Right ventricle myocardium superior (tissue), 1 donor: ENCODE data around the gene DYDC2. TPM values are rescaled to one million over a fixed set of nuclear protein-coding genes. Genes with fewer than 3 reads are reported as not detected.

Experiments used
- ATAC-seq: fragments of 200-7000 bp; cut with Tn5 transposase; one replicate; pipeline ENCODE4 v1.9.1; 2020; ENCODE audit warnings: mild to moderate bottlenecking; ENCODE audit not compliant: poor library complexity
- DNase-seq: peaks from one replicate; pipeline ENCODE4 v3.0.0-alpha.2; 2020
- intact Hi-C: fragments of 100-400 bp; cut with DNase I; formaldehyde crosslinking; loops from one replicate; pipeline ENCODE4 v1.11.2; 2022
- long read RNA-seq: library from polyadenylated mRNA; unstranded; transcript quantifications from one replicate; pipeline ENCODE4 v2.0.0, GENCODE V29; 2021
- total RNA-seq: library from RNA; stranded (reverse); fragmentation: NEBNext Ultra II Directional; extraction: Animal tissue kit (Norgen Biotek cat#: 25700); gene quantifications from one replicate; pipeline ENCODE4 v1.2.1, GENCODE V29; 2021
- donor health status: DM: no; HTN: yes; CAD: no; lungs with severe emphysema.

DYDC2 gene, protein sequence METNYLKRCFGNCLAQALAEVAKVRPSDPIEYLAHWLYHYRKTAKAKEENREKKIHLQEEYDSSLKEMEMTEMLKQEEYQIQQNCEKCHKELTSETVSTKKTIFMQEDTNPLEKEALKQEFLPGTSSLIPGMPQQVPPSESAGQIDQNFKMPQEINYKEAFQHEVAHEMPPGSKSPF
- total RNA-seq = not detected
- long read RNA-seq = 0 reads

DNA sequence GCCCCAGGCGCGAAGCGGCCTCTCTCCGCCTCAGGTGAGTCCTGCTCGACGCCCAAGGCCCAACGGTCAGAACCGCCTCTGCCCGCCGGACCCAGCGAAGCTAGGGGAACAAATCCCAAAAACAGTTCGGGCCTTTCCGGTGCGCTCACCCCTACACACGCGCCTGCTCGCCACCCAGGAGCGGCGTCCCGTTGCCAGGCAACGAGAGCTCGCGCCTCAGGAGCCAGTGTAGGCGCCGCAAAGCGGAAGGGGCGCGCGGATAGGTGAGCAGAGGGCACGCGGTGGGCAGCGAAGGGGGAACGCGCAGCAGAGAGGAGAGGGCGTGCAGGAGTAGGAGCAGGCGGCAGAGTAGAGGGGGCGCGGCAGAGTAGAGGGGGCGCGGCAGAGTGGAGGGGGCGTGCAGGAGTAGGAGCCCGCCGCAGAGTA lies at the start of gene DYDC2, which contains the start of gene DYDC1:
DYDC2 (plus strand) TSS at position 219 of the 426 bp plus-strand sequence. CDS start 5,663 bp downstream, outside the sequence.
DYDC1 (minus strand) TSS at position 193 of the 426 bp plus-strand sequence. CDS start 4,154 bp downstream, outside the sequence.
- ATAC-seq (peak; percentile 85), DNase-seq (peak; percentile 69)
- intact Hi-C loops = no loop called here

GRCh38 chr10:80313523-80313922 lies 43.1 kb upstream of the DYDC2 start:
- ATAC-seq (no peak), DNase-seq (no peak)
- intact Hi-C loops = no loop called here

DNA sequence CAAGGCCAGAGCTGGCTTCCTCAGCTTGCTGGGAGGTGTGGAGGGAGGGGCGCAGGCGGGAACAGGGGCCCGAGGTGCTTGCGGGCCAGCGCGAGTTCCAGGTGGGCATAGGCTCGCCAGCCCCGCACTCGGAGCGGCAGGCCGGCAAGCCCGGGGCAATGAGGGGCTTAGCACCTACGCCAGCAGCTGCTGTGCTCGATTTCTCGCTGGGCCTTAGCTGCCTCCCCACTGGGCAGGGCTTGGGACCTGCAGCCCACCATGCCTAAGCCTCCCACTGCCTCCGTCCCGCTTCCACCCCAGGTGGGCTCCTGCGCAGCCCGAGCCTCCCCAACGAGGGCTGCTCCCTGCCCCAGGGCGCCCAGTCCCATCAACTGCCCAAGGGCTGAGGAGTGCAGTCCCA lies 41.2 kb upstream of the DYDC2 start:
- intact Hi-C loops = no loop called here
- DNase-seq = no peak
- ATAC-seq = no peak

GRCh38 chr10:80318742-80319141 lies 37.8 kb upstream of the DYDC2 start:
- intact Hi-C loops = no loop called here
- DNase-seq (no peak), ATAC-seq (no peak)

GRCh38 chr10:80319318-80319717 lies 37.3 kb upstream of the DYDC2 start:
- no peak for DNase-seq

DNA sequence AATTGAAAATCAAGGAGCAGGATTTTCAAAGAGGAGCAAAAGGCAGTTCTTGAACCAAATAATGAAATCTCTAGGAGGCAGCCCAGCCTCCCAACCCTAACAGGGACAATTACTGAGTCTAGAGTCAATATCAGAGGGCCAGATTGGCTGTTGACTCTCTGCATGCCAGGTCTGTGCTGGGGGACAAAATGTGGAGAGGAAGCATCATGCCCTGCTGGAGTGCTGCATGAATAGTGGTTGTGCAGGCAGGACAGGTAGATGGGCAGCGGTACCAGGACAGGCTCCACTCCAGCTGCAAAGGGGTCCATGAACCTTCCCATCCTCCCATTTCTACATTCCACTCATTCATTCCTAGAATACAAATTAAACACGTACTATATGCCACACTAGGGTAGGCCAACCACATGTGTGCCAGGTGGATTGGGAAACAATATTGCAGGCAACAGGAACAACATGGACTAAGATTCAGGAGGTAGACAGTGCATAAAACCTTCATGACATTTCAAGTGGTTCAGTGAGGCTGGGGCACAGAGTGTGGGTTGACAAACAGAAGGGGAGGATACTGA lies 36.8 kb upstream of the DYDC2 start:
- intact Hi-C loops = no loop called here
- DNase-seq (no peak), ATAC-seq (no peak)

More at GRCh38 chr10:80319318-80319717, 37.3 kb upstream of the DYDC2 start:
- ATAC-seq = no peak
- intact Hi-C loops = no loop called here

DNA sequence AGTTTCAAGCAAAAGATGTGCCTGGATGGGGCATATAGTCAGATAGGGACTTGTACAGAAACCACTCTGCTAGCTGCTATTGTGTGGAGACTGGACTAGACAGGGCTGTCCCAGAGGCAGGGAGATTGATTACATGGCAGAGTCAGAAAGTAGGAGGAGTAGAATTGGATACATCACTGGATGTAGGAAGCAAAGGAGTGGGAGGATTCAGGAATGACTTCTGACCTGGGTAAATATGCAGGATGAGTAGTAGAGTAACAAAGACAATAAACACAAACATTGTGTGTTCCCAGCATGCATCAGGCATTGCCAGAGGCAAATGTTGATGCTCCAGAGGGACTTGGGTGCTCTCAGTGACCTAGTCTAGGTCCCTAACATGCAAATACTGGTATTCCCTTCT lies 36.2 kb upstream of the DYDC2 start:
- ATAC-seq (no peak), DNase-seq (no peak)
- intact Hi-C loops = no loop called here

DNA sequence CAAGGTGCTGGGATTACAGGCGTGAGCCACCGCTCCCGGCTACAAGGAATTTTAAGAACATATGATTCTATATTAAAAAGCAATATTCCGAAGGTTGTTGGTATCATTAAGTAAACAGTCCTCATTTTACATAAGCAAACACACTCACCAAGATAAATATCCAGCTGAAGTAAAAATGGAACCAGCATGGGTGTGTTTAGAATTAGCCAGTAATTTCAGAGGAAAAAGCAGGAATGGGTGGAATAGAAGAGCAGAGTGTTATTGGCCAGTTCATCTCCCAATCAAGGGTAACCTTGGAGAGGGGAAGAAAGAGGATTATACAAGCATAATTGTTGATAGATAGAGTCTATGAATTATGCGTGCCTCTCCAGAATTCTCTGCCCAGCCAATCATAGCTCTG lies 35.4 kb upstream of the DYDC2 start:
- no peak for DNase-seq
- intact Hi-C loops = no loop called here
- ATAC-seq = no peak

DNA sequence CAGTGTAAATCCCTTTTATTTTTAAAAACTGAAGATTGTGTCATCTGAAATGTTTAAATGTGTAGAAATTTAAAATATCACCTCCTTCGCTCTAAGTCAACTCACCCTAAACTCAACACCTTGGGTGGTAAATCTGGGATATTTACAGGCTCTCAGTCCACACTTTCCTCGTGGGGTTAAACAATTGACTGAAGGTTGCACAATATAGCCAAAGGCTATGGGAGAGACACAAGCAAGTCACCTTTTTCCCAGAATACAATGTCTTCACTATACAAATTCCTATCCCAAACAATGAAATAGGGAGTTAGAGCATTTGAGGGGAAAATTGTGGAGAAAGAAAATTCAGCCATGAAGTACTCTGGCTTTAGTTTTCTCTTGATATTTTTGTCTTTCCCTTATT lies 34.4 kb upstream of the DYDC2 start:
- intact Hi-C loops = no loop called here
- DNase-seq (no peak), ATAC-seq (no peak)

GRCh38 chr10:80322711-80323110 lies 33.9 kb upstream of the DYDC2 start:
- no peak for DNase-seq
- intact Hi-C loops = no loop called here
- ATAC-seq = no peak

GRCh38 chr10:80323311-80323710 lies 33.3 kb upstream of the DYDC2 start:
- DNase-seq = no peak
- no peak for ATAC-seq
- intact Hi-C loops = no loop called here

DNA sequence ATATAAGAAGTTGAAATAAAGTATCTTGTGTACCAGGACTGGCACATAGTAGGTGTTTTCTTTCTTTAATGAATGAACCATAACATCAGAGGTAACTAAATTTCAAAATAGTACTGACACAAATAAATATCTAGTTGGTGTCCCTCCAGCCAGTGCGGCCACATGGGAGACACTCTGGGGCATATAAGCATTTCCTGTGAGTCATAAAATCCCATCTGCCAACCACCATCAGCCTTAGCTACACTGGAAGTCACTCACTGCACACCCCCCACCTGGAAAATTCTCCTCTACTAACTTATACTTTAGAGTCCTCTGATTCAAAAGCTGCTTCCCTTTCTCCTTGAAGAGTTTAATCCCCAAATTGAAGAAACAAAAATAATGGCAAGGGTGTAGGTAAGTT lies 32.5 kb upstream of the DYDC2 start:
- ATAC-seq (no peak), DNase-seq (no peak)
- intact Hi-C loops = no loop called here

DNA sequence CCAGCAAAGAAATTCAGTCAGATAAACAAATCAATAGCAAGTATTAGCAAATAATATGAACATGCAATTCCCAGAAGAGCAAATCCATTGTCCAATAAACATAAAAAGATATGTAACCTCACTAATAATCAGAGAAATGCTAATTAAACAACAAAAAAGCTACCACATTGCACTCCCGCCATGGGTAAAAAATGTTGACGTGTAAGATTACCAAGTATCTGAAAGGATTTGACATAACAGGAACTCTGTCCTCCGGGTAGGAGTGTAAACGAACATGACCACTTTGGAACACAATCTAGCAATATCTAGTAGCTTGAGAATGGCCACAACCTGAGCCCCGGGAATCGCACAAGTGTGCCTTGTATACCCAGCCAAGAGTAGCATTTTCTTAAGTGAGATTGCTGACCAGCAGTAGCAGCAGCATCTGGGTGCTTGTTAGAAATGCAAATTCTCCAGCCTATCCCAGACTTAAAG lies 31.7 kb upstream of the DYDC2 start:
- intact Hi-C loops = no loop called here
- ATAC-seq = no peak
- no peak for DNase-seq

DNA sequence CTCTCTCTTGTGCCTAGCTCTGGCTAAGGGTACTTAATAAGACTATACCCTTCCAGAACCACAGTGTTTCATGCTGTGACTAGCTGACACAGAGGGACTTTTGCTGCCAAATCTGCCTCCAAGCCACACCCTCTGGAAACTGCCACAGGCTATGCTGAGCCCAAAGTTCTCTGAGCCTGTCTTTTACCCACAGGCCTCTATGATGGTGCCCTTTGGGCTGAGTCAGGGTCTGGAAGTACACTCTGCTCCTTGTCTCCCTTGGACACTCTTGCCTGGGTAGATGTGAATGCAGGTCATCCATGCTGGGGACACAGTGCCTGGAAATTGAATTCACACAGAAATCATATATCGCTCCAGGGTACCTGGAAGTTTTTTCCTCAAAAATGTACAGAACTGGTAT lies 22.6 kb upstream of the DYDC2 start:
- intact Hi-C loops = no loop called here
- DNase-seq (no peak), ATAC-seq (peak; percentile 31)

DNA sequence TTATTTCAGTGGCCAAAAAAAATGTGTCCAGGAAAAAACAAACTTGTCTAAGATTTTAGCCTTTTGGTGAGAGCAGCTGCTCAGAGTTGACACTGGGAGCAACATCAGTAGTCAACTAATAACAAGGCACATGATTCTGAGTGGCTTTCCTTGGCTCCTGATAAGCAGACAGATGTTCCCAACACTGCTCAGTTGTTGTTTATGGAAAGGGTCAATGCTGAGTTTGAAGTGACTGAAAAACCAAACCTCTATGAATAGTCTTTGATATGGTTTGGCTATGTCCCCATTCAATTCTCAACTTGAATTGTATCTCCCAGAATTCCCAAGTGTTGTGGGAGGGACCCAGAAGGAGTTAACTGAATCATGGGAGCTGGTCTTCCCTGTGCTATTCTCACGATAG lies 12.3 kb upstream of the DYDC2 start:
- no peak for ATAC-seq
- intact Hi-C loops = no loop called here
- DNase-seq = no peak

GRCh38 chr10:80344912-80345311 lies 11.7 kb upstream of the DYDC2 start:
- intact Hi-C loops = no loop called here
- DNase-seq (no peak), ATAC-seq (no peak)

GRCh38 chr10:80350251-80350650 lies 6.3 kb upstream of the DYDC2 start:
- ATAC-seq (no peak), DNase-seq (no peak)
- intact Hi-C loops = no loop called here

- no peak for ATAC-seq
- no peak for DNase-seq
- intact Hi-C loops = no loop called here
Measured at GRCh38 chr10:80351220-80351619, 5.4 kb upstream of the DYDC2 start.

- ATAC-seq = peak; percentile 54
- intact Hi-C loops = no loop called here
- no peak for DNase-seq
Measured at GRCh38 chr10:80356989-80357850, 639 bp downstream of the DYDC2 start.

GRCh38 chr10:80357851-80358125 lies 1.2 kb downstream of the DYDC2 start:
- ATAC-seq (no peak), DNase-seq (no peak)
- intact Hi-C loops = no loop called here
